Activated CD8-positive, alpha-beta T cell treated with anti-CD3 and anti-CD28 coated beads for 36 hours (primary cell): Measurements from ENCODE around the gene C3orf70. TPM values are rescaled to one million over a fixed set of nuclear protein-coding genes. Genes with fewer than 3 reads are reported as not detected.

Experiments
- ATAC-seq: fragments of 200-7000 bp; cut with Tn5 transposase; one replicate; pipeline ENCODE4 v1.10.0; 2021; ENCODE audit warnings: mild to moderate bottlenecking, moderate library complexity
- CTCF ChIA-PET: fragments of 350-600 bp; sonication (Branson Sonifier 250); formaldehyde crosslinking; loops from one replicate; lab custom pipeline; 2021; ENCODE audit warnings: antibody characterized with exemption; lab: Charles Lee
- POLR2A ChIA-PET: fragments of 350-600 bp; sonication (Branson Sonifier 250); formaldehyde crosslinking; loops from one replicate; lab custom pipeline; 2021; ENCODE audit warnings: antibody characterized with exemption; lab: Charles Lee
- DNase-seq: peaks from one replicate; pipeline ENCODE4 v3.0.0-alpha.2; 2020
- H3K27ac Mint-ChIP-seq: one replicate; pipeline ENCODE4 v1.8.0; 2021; ENCODE audit warnings: mild to moderate bottlenecking, mixed read lengths
- H3K27me3 Mint-ChIP-seq: one replicate; pipeline ENCODE4 v1.8.0; 2021; ENCODE audit warnings: mixed read lengths
- H3K36me3 Mint-ChIP-seq: one replicate; pipeline ENCODE4 v1.8.0; 2021; ENCODE audit warnings: low read depth, mixed read lengths
- H3K4me1 Mint-ChIP-seq: one replicate; pipeline ENCODE4 v1.8.0; 2021; ENCODE audit warnings: low read depth, mixed read lengths
- H3K4me3 Mint-ChIP-seq: one replicate; pipeline ENCODE4 v1.8.0; 2021; ENCODE audit warnings: mild to moderate bottlenecking, moderate library complexity, mixed read lengths
- H3K9me3 Mint-ChIP-seq: one replicate; pipeline ENCODE4 v1.8.0; 2021; ENCODE audit warnings: mixed read lengths
- intact Hi-C: fragments of 100-400 bp; cut with micrococcal nuclease; formaldehyde crosslinking; loops from one replicate; pipeline ENCODE4 v1.10.0; 2022
- total RNA-seq, 2 experiments: library from RNA; stranded (reverse); gene quantifications; one replicate each; pipeline ENCODE4 v1.2.3, GENCODE V29; 2021
- TF ChIP-seq, protein P1 (sequence below): fragments of 200-600 bp; IDR thresholded peaks from one replicate; pipeline ENCODE4 v1.8.0; 2022; ENCODE audit warnings: antibody characterized with exemption, mild to moderate bottlenecking

Gene C3orf70, protein sequence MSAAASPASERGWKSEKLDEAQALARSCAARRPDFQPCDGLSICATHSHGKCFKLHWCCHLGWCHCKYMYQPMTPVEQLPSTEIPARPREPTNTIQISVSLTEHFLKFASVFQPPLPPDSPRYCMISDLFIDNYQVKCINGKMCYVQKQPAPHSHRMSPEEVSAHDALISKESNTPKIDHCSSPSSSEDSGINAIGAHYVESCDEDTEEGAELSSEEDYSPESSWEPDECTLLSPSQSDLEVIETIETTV
- total RNA-seq: under 1 TPM in 1 of 2 experiments, not detected in 1; 0.04 TPM

GRCh38 chr3:185152410-185153170 lies at the start of gene C3orf70:
TSS of gene C3orf70 (minus strand) at chr3:185153060. CDS start at chr3:185152823, 237 bp downstream.
- Mint-ChIP-seq H3K27me3 (peaks cover 30% of the 10 kb centered on the region), H3K27ac (no peak within 1 kb of the TSS), H3K36me3 (no peaks in the 10 kb centered on the region), H3K9me3 (no peaks in the 10 kb centered on the region), H3K4me1 (peaks cover 2% of the 10 kb centered on the region), H3K4me3 (peak within 1 kb of the TSS; percentile 67)
- DNase-seq (peak; percentile 42), ATAC-seq (peak; percentile 60)
- intact Hi-C loops: no loop called here
- CTCF ChIA-PET: interaction anchor here (1.4 kb wide), 1 partner anchor 24 kb away, joined by 3 read pairs; no protein-coding TSS in a partner anchor
- TF ChIP-seq, protein P1, sequence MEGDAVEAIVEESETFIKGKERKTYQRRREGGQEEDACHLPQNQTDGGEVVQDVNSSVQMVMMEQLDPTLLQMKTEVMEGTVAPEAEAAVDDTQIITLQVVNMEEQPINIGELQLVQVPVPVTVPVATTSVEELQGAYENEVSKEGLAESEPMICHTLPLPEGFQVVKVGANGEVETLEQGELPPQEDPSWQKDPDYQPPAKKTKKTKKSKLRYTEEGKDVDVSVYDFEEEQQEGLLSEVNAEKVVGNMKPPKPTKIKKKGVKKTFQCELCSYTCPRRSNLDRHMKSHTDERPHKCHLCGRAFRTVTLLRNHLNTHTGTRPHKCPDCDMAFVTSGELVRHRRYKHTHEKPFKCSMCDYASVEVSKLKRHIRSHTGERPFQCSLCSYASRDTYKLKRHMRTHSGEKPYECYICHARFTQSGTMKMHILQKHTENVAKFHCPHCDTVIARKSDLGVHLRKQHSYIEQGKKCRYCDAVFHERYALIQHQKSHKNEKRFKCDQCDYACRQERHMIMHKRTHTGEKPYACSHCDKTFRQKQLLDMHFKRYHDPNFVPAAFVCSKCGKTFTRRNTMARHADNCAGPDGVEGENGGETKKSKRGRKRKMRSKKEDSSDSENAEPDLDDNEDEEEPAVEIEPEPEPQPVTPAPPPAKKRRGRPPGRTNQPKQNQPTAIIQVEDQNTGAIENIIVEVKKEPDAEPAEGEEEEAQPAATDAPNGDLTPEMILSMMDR: no peak
- POLR2A ChIA-PET: interaction anchor here (0.5 kb wide), 1 partner anchor 435 kb away, joined by 3 read pairs; no protein-coding TSS in a partner anchor

DNA sequence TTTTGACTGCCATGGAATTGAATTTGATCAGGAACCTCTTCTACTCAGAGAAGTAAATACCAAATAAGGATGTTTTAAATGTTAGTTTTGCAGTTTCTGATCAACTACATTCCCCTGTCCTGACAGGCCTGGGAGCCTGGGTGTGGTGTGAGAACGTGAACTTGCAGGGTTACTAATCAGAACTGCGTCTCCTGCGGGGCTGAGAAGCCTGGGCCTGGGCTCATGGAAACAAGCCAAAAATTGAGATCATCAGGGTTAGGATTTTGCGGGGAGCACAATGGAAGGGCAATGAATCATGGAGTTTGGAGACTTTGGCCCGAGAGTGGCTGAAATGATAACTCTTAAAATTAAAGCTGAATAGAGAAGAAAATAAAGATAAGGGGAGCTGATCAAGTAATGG lies 47.8 kb upstream of the C3orf70 start:
- no peak for DNase-seq
- Mint-ChIP-seq H3K4me1 (no peaks in the 10 kb centered on the region), H3K4me3 (no peak overlapping the region), H3K36me3 (peaks cover 3% of the 10 kb centered on the region), H3K27ac (no peak overlapping the region), H3K9me3 (no peaks in the 10 kb centered on the region), H3K27me3 (no peaks in the 10 kb centered on the region)
- intact Hi-C loops: no loop called here
- POLR2A ChIA-PET: no interaction called here
- TF ChIP-seq, protein P1: no peak
- CTCF ChIA-PET: no interaction called here
- no peak for ATAC-seq

GRCh38 chr3:185199671-185200070 lies 46.8 kb upstream of the C3orf70 start:
- no peak overlapping the region for H3K27ac Mint-ChIP-seq
- H3K4me1 Mint-ChIP-seq: no peaks in the 10 kb centered on the region
- ATAC-seq: no peak
- intact Hi-C loops: no loop called here
- no peaks in the 10 kb centered on the region for H3K9me3 Mint-ChIP-seq
- H3K36me3 Mint-ChIP-seq: peaks cover 3% of the 10 kb centered on the region
- TF ChIP-seq, protein P1: no peak
- CTCF ChIA-PET: no interaction called here
- no peak for DNase-seq
- no peak overlapping the region for H3K4me3 Mint-ChIP-seq
- H3K27me3 Mint-ChIP-seq: no peaks in the 10 kb centered on the region
- POLR2A ChIA-PET: interaction anchor here (0.6 kb wide), 1 partner anchor 221 kb away, joined by 3 read pairs; no protein-coding TSS in a partner anchor

DNA sequence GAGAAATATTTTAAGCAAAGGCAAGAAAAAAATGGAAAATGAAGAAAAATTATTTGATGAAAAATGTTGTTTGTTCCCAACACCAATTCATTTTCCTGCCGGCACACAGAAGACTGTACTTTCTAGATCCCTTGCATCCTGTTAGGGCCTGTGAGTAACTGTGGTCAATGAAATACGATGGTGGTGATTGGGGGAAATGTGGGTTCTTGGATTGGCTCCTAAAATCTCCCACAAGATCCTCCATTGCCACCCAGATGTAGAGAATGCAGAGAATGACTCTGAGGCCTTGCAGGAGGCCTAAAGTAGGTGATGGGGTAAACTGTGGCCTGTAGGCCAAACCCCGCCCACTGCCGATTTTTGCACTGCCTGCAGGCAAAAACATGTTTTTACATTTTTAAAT lies 46.3 kb upstream of the C3orf70 start:
- TF ChIP-seq, protein P1: no peak
- ATAC-seq (no peak), DNase-seq (no peak)
- H3K4me3 Mint-ChIP-seq: no peak overlapping the region
- no peaks in the 10 kb centered on the region for H3K27me3 Mint-ChIP-seq
- no peak overlapping the region for H3K27ac Mint-ChIP-seq
- H3K36me3 Mint-ChIP-seq: peaks cover 3% of the 10 kb centered on the region
- ChIA-PET CTCF (no interaction called here), POLR2A (no interaction called here)
- no peaks in the 10 kb centered on the region for H3K4me1 Mint-ChIP-seq
- intact Hi-C loops: no loop called here
- no peaks in the 10 kb centered on the region for H3K9me3 Mint-ChIP-seq

- ChIA-PET CTCF (no interaction called here), POLR2A (no interaction called here)
- no peak overlapping the region for H3K27ac Mint-ChIP-seq
- H3K4me1 Mint-ChIP-seq: no peaks in the 10 kb centered on the region
- ATAC-seq (no peak), DNase-seq (no peak)
- H3K27me3 Mint-ChIP-seq: no peaks in the 10 kb centered on the region
- intact Hi-C loops: no loop called here
- no peaks in the 10 kb centered on the region for H3K9me3 Mint-ChIP-seq
- TF ChIP-seq, protein P1: no peak
- peaks cover 6% of the 10 kb centered on the region for H3K36me3 Mint-ChIP-seq
- H3K4me3 Mint-ChIP-seq: no peak overlapping the region
Observed at GRCh38 chr3:185197068-185197467, 44.2 kb upstream of the C3orf70 start.
